A673 (cell line): ENCODE results near the gene FNIP1. TPM values are rescaled to one million over a fixed set of nuclear protein-coding genes. Genes with fewer than 3 reads are reported as not detected.

Source experiments
- BruUV-seq: library from RNA; stranded (reverse); fragments of 400-500 nt; replicated peaks from 2 replicates; lab custom pipeline; 2021; lab: Mats Ljungman, UMichigan
- CTCF ChIA-PET: fragments of 300-600 bp; sonication (Branson Sonifier 250); formaldehyde crosslinking; loops from one replicate; lab custom pipeline; 2022; ENCODE audit warnings: antibody characterized with exemption; lab: Charles Lee
- POLR2A ChIA-PET: fragments of 300-600 bp; sonication (Branson Sonifier 250); formaldehyde crosslinking; loops from one replicate; lab custom pipeline; 2022; ENCODE audit warnings: antibody characterized with exemption; ENCODE audit not compliant: low non-redundant PET; lab: Charles Lee
- DNase-seq: peaks from one replicate; pipeline ENCODE4 v3.0.0-alpha.2; 2015; ENCODE audit warnings: low spot score
- H3K27ac ChIP-seq: fragments of 200-600 bp; sonication (generic); 2 replicates; pipeline ENCODE4 v1.5.1; 2016; ENCODE audit warnings: mixed run types, low read depth, mild to moderate bottlenecking, mixed read lengths, antibody characterized with exemption, low read length; ENCODE audit not compliant: poor library complexity, severe bottlenecking
- H3K27me3 ChIP-seq: fragments of 200-600 bp; sonication (generic); replicated peaks from 2 replicates; pipeline ENCODE4 v1.6.1; 2017; ENCODE audit warnings: mixed run types, low read depth, mild to moderate bottlenecking, mixed read lengths, antibody characterized with exemption, low read length; ENCODE audit not compliant: insufficient read depth, poor library complexity
- H3K36me3 ChIP-seq: fragments of 200-600 bp; sonication (generic); 2 replicates; pipeline ENCODE4 v1.6.1; 2016; ENCODE audit warnings: mixed run types, mild to moderate bottlenecking, mixed read lengths, antibody characterized with exemption, low read length; ENCODE audit not compliant: insufficient read depth, poor library complexity, severe bottlenecking
- H3K4me1 ChIP-seq: fragments of 200-600 bp; sonication (generic); 2 replicates; pipeline ENCODE4 v1.6.1; 2017; ENCODE audit warnings: mixed run types, mild to moderate bottlenecking, mixed read lengths, antibody characterized with exemption, low read length; ENCODE audit not compliant: insufficient read depth, poor library complexity, severe bottlenecking
- H3K4me3 ChIP-seq: fragments of 200-600 bp; sonication (generic); 2 replicates; pipeline ENCODE4 v1.5.1; 2016; ENCODE audit warnings: low read depth, mixed run types, mild to moderate bottlenecking, mixed read lengths, low read length; ENCODE audit not compliant: poor library complexity, severe bottlenecking
- H3K9me3 ChIP-seq: fragments of 200-600 bp; sonication (generic); 2 replicates; pipeline ENCODE4 v1.6.1; 2016; ENCODE audit warnings: mixed run types, low read depth, mild to moderate bottlenecking, mixed read lengths, antibody characterized with exemption, low read length; ENCODE audit not compliant: poor library complexity, severe bottlenecking
- EZH2 ChIP-seq: fragments of 200-600 bp; sonication (generic); IDR thresholded peaks from 2 replicates; pipeline ENCODE4 v1.6.1; 2017; ENCODE audit warnings: borderline replicate concordance, low read depth, mild to moderate bottlenecking, mixed read lengths, antibody characterized with exemption, low read length; ENCODE audit not compliant: poor library complexity, severe bottlenecking
- intact Hi-C: fragments of 100-400 bp; cut with micrococcal nuclease; formaldehyde crosslinking; loops from one replicate; pipeline ENCODE4 v1.10.0; 2022; ENCODE audit not compliant: unreplicated experiment
- total RNA-seq: library from RNA; stranded (reverse); gene quantifications from 2 replicates; pipeline ENCODE4 v1.2.3, GENCODE V29; 2021
- TF ChIP-seq, protein P1 (sequence below): fragments of 300-800, 200-600 bp; sonication (generic); conservative IDR thresholded peaks from 2 replicates; pipeline ENCODE4 v1.5.1; 2017; ENCODE audit warnings: low read depth, mild to moderate bottlenecking, antibody characterized with exemption, low read length, moderate library complexity, mixed read lengths

FNIP1 gene
- total RNA-seq, 1 experiment from 2014 or later: 22.9 TPM

- Histone ChIP-seq H3K27ac (no peak overlapping the region), H3K4me3 (no peak overlapping the region), H3K4me1 (peaks cover 13% of the 10 kb centered on the region), H3K27me3 (no peaks in the 10 kb centered on the region), H3K9me3 (no peaks in the 10 kb centered on the region), H3K36me3 (no peaks in the 10 kb centered on the region)
- intact Hi-C loops: no loop called here
- no TSS peak for BruUV-seq
- no peak for DNase-seq
- ChIA-PET CTCF (no interaction called here), POLR2A (no interaction called here)
- TF ChIP-seq EZH2: no peak
- TF ChIP-seq, protein P1, sequence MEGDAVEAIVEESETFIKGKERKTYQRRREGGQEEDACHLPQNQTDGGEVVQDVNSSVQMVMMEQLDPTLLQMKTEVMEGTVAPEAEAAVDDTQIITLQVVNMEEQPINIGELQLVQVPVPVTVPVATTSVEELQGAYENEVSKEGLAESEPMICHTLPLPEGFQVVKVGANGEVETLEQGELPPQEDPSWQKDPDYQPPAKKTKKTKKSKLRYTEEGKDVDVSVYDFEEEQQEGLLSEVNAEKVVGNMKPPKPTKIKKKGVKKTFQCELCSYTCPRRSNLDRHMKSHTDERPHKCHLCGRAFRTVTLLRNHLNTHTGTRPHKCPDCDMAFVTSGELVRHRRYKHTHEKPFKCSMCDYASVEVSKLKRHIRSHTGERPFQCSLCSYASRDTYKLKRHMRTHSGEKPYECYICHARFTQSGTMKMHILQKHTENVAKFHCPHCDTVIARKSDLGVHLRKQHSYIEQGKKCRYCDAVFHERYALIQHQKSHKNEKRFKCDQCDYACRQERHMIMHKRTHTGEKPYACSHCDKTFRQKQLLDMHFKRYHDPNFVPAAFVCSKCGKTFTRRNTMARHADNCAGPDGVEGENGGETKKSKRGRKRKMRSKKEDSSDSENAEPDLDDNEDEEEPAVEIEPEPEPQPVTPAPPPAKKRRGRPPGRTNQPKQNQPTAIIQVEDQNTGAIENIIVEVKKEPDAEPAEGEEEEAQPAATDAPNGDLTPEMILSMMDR: no peak
These were observed 2.2 kb downstream of the FNIP1 start for GRCh38 chr5:131794586-131794985.

GRCh38 chr5:131792896-131793295 lies 3.9 kb downstream of the FNIP1 start:
- ChIA-PET POLR2A (no interaction called here), CTCF (no interaction called here)
- H3K27ac ChIP-seq: no peak overlapping the region
- H3K27me3 ChIP-seq: no peaks in the 10 kb centered on the region
- no TSS peak for BruUV-seq
- no peaks in the 10 kb centered on the region for H3K9me3 ChIP-seq
- no peak overlapping the region for H3K4me3 ChIP-seq
- H3K4me1 ChIP-seq: peaks cover 12% of the 10 kb centered on the region
- TF ChIP-seq EZH2: no peak
- TF ChIP-seq, protein P1: no peak
- no peak for DNase-seq
- no peaks in the 10 kb centered on the region for H3K36me3 ChIP-seq
- intact Hi-C loops: no loop called here

DNA sequence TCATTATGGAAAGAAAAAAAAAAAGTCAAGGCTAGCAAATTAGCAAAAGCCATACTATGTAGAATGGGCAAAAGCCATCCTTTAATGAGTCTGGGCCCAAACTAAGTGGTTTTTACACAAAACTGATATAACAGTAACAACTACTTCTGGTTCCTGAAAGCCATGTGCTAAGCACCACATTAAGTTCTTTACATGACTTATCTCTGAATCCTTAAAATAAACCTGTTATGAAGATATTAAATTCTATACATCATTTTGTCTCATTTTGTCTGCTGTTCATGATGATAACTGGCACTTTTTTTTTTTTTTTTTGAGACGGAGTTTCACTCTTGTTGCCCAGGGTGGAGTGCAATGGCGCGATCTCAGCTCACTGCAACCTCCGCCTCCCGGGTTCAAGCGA lies 5.0 kb downstream of the FNIP1 start:
- peaks cover 6% of the 10 kb centered on the region for H3K4me1 ChIP-seq
- TF ChIP-seq, protein P1: no peak
- no peak for TF ChIP-seq EZH2
- CTCF ChIA-PET: no interaction called here
- H3K27ac ChIP-seq: no peak overlapping the region
- no peak overlapping the region for H3K4me3 ChIP-seq
- POLR2A ChIA-PET: no interaction called here
- intact Hi-C loops: no loop called here
- DNase-seq: no peak
- no TSS peak for BruUV-seq
- no peaks in the 10 kb centered on the region for H3K36me3 ChIP-seq
- H3K27me3 ChIP-seq: no peaks in the 10 kb centered on the region
- no peaks in the 10 kb centered on the region for H3K9me3 ChIP-seq
